ENCODE measurements around the gene CMTM1.

DNA sequence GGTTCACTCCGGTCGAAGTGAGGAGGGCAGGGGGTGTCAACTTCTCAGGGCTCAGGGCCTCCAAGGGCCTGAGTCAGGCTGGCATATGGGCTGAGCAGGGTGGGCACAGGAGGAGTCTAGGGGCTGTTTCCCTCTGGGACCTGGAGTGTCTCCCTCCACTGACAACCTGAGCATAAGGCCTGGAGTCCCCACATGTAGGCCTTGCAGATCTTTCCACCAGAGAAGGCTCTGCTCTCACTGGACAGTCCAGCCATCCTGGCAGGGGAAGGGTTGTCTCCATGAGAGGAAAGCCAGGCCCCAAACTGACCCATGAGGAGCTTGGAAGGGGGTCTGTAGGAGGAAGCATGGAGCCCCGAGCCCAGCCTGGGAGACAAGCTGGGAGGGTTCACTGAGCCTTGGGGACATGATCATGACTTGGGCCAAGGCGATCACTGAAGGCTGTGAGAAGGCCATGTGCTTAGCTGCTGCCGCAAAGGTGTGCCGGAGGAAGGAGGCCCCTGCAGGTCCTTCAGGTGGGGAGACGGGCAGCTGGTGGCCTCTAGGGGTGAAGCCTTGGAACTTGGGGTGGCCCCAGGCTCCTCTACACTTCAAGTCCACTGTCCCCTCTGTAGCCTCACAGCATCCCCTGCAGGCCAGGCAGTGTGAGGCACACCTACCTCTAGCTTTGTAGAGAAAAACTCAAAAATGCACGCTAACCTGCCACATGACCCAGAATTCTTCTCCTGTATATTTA lies 22.9 kb downstream of the CMTM1 start:
- no peak; the same call in 1 of the 2 replicates for TF ChIP-seq CTCF (IDR thresholded peaks at IDR 0.05)
- TF ChIP-seq ZFX (IDR thresholded peaks at IDR 0.05; ENCODE audit: borderline replicate concordance), result no peak
